ENCODE measurements around the gene IL17RC. TPM values are rescaled to one million over a fixed set of nuclear protein-coding genes. Genes with fewer than 3 reads are reported as not detected.

The IL17RC gene
- total and polyA plus RNA-seq, 2 donors (not counting 3 experiments of a cell fraction or from before 2014, with no cell fraction given): 18.7 to 19.9 TPM

GRCh38 chr3:9914011-9914410, 2.9 kb upstream of the IL17RC start:
- Histone ChIP-seq H3K9me3 (replicated peaks; ENCODE audit: control insufficient read depth, insufficient read depth, low read length) (no peaks in the 10 kb centered on the region), H3K4me2 (ENCODE audit: insufficient read depth, low read length) (no peak overlapping the region), H3K79me2 (ENCODE audit: control insufficient read depth, insufficient read depth, low read length) (no peaks in the 10 kb centered on the region), H3K36me3 (ENCODE audit: control insufficient read depth in 2 of 2, extremely low read depth in 1 of 2, insufficient read depth in 2 of 2, low read length in 2 of 2) (no peaks in the 10 kb centered on the region), H3K27ac (ENCODE audit: insufficient read depth, low read depth, low read length) (no peak overlapping the region), H2AFZ (ENCODE audit: low read depth, low read length) (no peak overlapping the region), H3K4me1 (ENCODE audit: control insufficient read depth, extremely low read depth, insufficient read depth, low read length) (peaks cover 13% of the 10 kb centered on the region), H3K9me1 (replicated peaks; ENCODE audit: control insufficient read depth, extremely low read depth, insufficient read depth, low read length) (no peaks in the 10 kb centered on the region), H3K9ac (replicated peaks; ENCODE audit: extremely low read depth, insufficient read depth, low read length) (no peak overlapping the region), H3K27me3 (ENCODE audit: control insufficient read depth in 2 of 2, insufficient read depth in 2 of 2, low read length in 2 of 2) (no peaks in the 10 kb centered on the region), H4K20me1 (replicated peaks; ENCODE audit: control insufficient read depth, extremely low read depth, insufficient read depth, low read length) (no peaks in the 10 kb centered on the region), H3K4me3 (replicated peaks in 1 of 3; ENCODE audit: insufficient read depth in 1 of 3, low read depth in 1 of 3, low read length in 3 of 3) (no peak overlapping the region)
- TF ChIP-seq CTCF (IDR thresholded peaks at IDR 0.05; ENCODE audit: extremely low read depth in 1 of 2, insufficient read depth in 1 of 2, low read depth in 1 of 2, low read length in 2 of 2) (no peak), POLR2AphosphoS5 (IDR thresholded peaks at IDR 0.05; ENCODE audit: insufficient read depth, low read depth, low read length) (no peak), GATA2 (IDR thresholded peaks at IDR 0.05; ENCODE audit: insufficient read depth, insufficient read length, low read depth, low read length) (no peak), JUN (IDR thresholded peaks at IDR 0.05; ENCODE audit: borderline replicate concordance, insufficient read depth, insufficient read length, low read depth) (no peak), FOS (IDR thresholded peaks at IDR 0.05; ENCODE audit: borderline replicate concordance, insufficient read depth, low read length) (no peak), MAX (IDR thresholded peaks at IDR 0.05; ENCODE audit: insufficient read depth, insufficient read length) (no peak), EZH2 (IDR thresholded peaks at IDR 0.05; ENCODE audit: borderline replicate concordance, low read depth, low read length, severe bottlenecking) (no peak), MYC (IDR thresholded peaks at IDR 0.05; ENCODE audit: low read depth, low read length) (no peak), POLR2A (IDR thresholded peaks at IDR 0.05; ENCODE audit: low read depth, low read length) (no peak)
- FAIRE-seq (no peak), DNase-seq (ENCODE audit: low read depth, low spot score) (no peak)
- ChIA-PET POLR2A (no interaction called here), CTCF (interaction anchor here (0.7 to 1.3 kb wide), 6 partner anchors 8 to 65 kb away, joined by 3 to 4 read pairs (median 3); no protein-coding TSS in a partner anchor)
- BruUV-seq (replicated peaks): no TSS peak
- dilution Hi-C loops (cut with MboI; ENCODE audit: extremely low pct_ligation_motif_present, low sequenced_read_pairs): no loop called here
- intact Hi-C loops (cut with micrococcal nuclease): no loop called here

All from endothelial cell of umbilical vein (primary cell).